Testis (tissue), 3 donors: Measurements from ENCODE around the gene MYBPH. TPM values are rescaled to one million over a fixed set of nuclear protein-coding genes. Genes with fewer than 3 reads are reported as not detected.

ENCODE experiments used
- DNase-seq: peaks from one replicate; pipeline ENCODE4 v3.0.0-alpha.2; 2019
- H3K27ac ChIP-seq, 2 donors: fragments of 200-600 bp; sonication (generic); one replicate each; pipeline ENCODE4 v1.5.1; 2019
- H3K27me3 ChIP-seq: fragments of 200-600 bp; sonication (generic); one replicate; pipeline ENCODE4 v1.5.1; 2019
- H3K36me3 ChIP-seq: fragments of 200-600 bp; sonication (generic); one replicate; pipeline ENCODE4 v1.5.1; 2017; ENCODE audit warnings: low read depth; ENCODE audit errors: missing control alignments
- H3K4me1 ChIP-seq: fragments of 200-600 bp; sonication (generic); one replicate; pipeline ENCODE4 v1.5.1; 2019
- H3K4me3 ChIP-seq, 2 donors: fragments of 200-600 bp; sonication (generic); one replicate each; pipeline ENCODE4 v1.5.1; 2017 to 2019
- H3K9me3 ChIP-seq: fragments of 200-600 bp; sonication (generic); one replicate; pipeline ENCODE4 v1.5.1; 2017
- CTCF ChIP-seq, 3 experiments: fragments of 450-650 bp in 2 of 3; fragments of 200-600 bp in 1 of 3; sonication (generic) in 1 of 3; IDR thresholded peaks; one replicate each; pipeline ENCODE4 v1.5.1; 2016 to 2019; ENCODE audit warnings: antibody characterized with exemption in 3 of 3, mild to moderate bottlenecking in 2 of 3, moderate library complexity in 1 of 3
- POLR2A ChIP-seq: fragments of 450-650 bp; IDR thresholded peaks from one replicate; pipeline ENCODE4 v1.6.1; 2017; ENCODE audit warnings: antibody characterized with exemption, mild to moderate bottlenecking, moderate library complexity
- WGBS, 2 donors: methylation state at CpG; one replicate each; pipeline ENCODE4 v1.1.5; 2018; 5-methylcytosine and 5-hydroxymethylcytosine counted together
- intact Hi-C: fragments of 100-400 bp; cut with DNase I; formaldehyde crosslinking; loops from one replicate; pipeline ENCODE4 v1.15.1; 2023; ENCODE audit warnings: low total_unique reads
- polyA plus RNA-seq: library from polyadenylated mRNA; stranded (reverse); fragments of 350-450 nt; fragmentation: Illumina TruSeq; extraction: RNeasy Lipid Tissue Mini Kit (QIAGEN cat#74804); gene quantifications from one replicate; pipeline ENCODE4 v1.2.3, GENCODE V29; 2014; ENCODE audit warnings: low read depth, low replicate concordance; ENCODE audit not compliant: insufficient read depth
- total RNA-seq, 2 donors: library from RNA; depleted of rRNA; stranded (reverse); fragments of >200 nt; gene quantifications; one replicate each; pipeline ENCODE4 v1.2.3, GENCODE V29; 2016

MYBPH gene
- total and polyA plus RNA-seq, 3 donors from 2014 or later, result 0.16 to 2.9 (median 0.25) TPM

GRCh38 chr1:203215573-203215972 lies 39.9 kb upstream of the MYBPH start:
- TF ChIP-seq POLR2A, result no peak
- no peak for TF ChIP-seq CTCF (IDR thresholded peaks at IDR 0.05)
- Histone ChIP-seq H3K4me3 (no peak overlapping the region), H3K36me3 (no peaks in the 10 kb centered on the region), H3K27me3 (no peaks in the 10 kb centered on the region), H3K27ac (no peak overlapping the region), H3K4me1 (no peaks in the 10 kb centered on the region), H3K9me3 (no peaks in the 10 kb centered on the region)
- DNase-seq, result no peak
- WGBS, 2 donors, result 78 to 79% methylated on average over 9 of the region's 9 CpGs
- intact Hi-C loops, result loop anchor here (5.0 kb wide), 1 partner anchor 98 kb away; no protein-coding TSS in a partner anchor

GRCh38 chr1:203214871-203215270 lies 39.2 kb upstream of the MYBPH start:
- H3K4me1 ChIP-seq, result no peaks in the 10 kb centered on the region
- H3K36me3 ChIP-seq, result no peaks in the 10 kb centered on the region
- no peak overlapping the region for H3K4me3 ChIP-seq
- no peak for DNase-seq
- TF ChIP-seq CTCF (IDR thresholded peaks at IDR 0.05) (no peak), POLR2A (no peak)
- intact Hi-C loops, result loop anchor here (5.0 kb wide), 1 partner anchor 98 kb away; no protein-coding TSS in a partner anchor
- H3K9me3 ChIP-seq, result no peaks in the 10 kb centered on the region
- no peak overlapping the region for H3K27ac ChIP-seq
- H3K27me3 ChIP-seq, result no peaks in the 10 kb centered on the region
- WGBS, 2 donors, result 85 to 88% methylated on average over 7 of the region's 7 CpGs

DNA sequence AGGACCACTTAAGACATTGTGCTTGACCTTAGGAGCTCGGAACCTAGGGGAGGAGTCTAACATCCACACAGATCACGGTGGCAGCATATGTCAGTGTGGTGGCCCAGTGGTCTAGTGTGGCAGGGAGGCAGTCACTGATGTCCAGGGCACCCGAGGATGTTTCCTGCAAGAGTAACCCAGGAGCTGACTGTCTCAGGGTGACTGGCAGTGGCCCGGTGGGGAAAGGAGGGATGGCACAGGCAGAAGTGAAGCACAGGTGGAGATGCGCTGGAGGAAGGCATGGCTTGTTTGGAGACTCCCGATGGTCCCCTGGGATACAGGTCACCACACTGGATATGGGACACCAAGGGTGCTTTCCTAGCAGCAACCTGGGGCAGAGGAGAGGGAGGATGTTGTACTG lies 37.5 kb upstream of the MYBPH start:
- DNase-seq, result no peak

DNA sequence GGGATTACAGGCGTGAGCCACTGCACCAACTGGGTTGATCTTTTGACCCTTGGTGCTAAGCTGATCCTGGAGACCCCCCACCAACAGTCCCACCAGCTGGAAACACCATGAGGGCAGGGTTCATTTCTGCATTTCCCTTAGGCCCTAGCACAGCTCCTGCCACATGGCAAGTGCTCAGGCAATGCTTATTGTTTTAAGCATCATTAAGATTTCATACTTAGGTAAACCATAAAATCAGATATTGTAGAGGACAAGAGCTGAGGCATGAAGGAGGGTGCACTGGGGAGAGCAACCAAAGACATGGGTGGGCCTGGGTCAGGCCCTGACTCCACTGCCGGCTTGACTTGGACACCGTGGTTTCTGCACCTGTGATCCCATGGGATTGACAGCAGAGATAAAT lies 36.2 kb upstream of the MYBPH start:
- Histone ChIP-seq H3K9me3 (no peaks in the 10 kb centered on the region), H3K4me1 (no peaks in the 10 kb centered on the region), H3K36me3 (no peaks in the 10 kb centered on the region), H3K27ac (no peak overlapping the region), H3K27me3 (no peaks in the 10 kb centered on the region), H3K4me3 (no peak overlapping the region)
- no peak for DNase-seq
- TF ChIP-seq CTCF (IDR thresholded peaks at IDR 0.05) (no peak), POLR2A (no peak)
- intact Hi-C loops, result loop anchor here (2.0 kb wide), 1 partner anchor 173 kb away; no protein-coding TSS in a partner anchor
- 91 to 100% methylated on average over 3 of the region's 3 CpGs for WGBS, 2 donors

More for the DNA sequence above, 37.5 kb upstream of the MYBPH start:
- H3K27ac ChIP-seq, result no peak overlapping the region
- H3K36me3 ChIP-seq, result no peaks in the 10 kb centered on the region
- TF ChIP-seq CTCF (IDR thresholded peaks at IDR 0.05), result no peak
- TF ChIP-seq POLR2A, result no peak
- no peaks in the 10 kb centered on the region for H3K4me1 ChIP-seq
- no peak overlapping the region for H3K4me3 ChIP-seq
- 86 to 88% methylated on average over 5 to 6 of the region's 6 CpGs for WGBS, 2 donors
- H3K27me3 ChIP-seq, result no peaks in the 10 kb centered on the region
- H3K9me3 ChIP-seq, result no peaks in the 10 kb centered on the region
- intact Hi-C loops, result loop anchor here (2.0 kb wide), 1 partner anchor 174 kb away; no protein-coding TSS in a partner anchor

DNA sequence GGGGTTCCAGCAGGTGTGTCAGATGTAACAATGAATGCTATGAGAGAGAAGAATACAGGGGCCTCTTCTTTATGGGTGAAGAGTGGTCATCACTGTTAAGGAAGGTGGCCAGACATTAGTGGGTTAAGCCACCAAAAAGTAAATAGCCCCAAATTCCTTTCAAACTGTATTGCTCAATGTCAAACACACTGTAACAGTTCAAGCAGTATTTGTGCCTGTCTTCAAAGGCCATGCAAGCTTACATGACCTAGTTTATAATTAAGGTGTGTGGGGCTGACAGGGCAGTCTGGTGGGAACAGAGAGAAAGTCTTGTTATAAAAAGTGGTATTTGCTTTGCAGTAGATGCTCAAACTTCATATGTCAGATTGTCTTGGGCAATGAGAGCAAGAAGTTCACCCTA lies 35.4 kb upstream of the MYBPH start:
- TF ChIP-seq CTCF (IDR thresholded peaks at IDR 0.05), result no peak
- no peak for TF ChIP-seq POLR2A
- H3K36me3 ChIP-seq, result no peaks in the 10 kb centered on the region
- no peaks in the 10 kb centered on the region for H3K9me3 ChIP-seq
- H3K4me3 ChIP-seq, result no peak overlapping the region
- H3K27ac ChIP-seq, result no peak overlapping the region
- H3K27me3 ChIP-seq, result no peaks in the 10 kb centered on the region
- no peak for DNase-seq
- intact Hi-C loops, result no loop called here
- no peaks in the 10 kb centered on the region for H3K4me1 ChIP-seq
